ENCODE data around the gene INKA2.

Gene INKA2

DNA sequence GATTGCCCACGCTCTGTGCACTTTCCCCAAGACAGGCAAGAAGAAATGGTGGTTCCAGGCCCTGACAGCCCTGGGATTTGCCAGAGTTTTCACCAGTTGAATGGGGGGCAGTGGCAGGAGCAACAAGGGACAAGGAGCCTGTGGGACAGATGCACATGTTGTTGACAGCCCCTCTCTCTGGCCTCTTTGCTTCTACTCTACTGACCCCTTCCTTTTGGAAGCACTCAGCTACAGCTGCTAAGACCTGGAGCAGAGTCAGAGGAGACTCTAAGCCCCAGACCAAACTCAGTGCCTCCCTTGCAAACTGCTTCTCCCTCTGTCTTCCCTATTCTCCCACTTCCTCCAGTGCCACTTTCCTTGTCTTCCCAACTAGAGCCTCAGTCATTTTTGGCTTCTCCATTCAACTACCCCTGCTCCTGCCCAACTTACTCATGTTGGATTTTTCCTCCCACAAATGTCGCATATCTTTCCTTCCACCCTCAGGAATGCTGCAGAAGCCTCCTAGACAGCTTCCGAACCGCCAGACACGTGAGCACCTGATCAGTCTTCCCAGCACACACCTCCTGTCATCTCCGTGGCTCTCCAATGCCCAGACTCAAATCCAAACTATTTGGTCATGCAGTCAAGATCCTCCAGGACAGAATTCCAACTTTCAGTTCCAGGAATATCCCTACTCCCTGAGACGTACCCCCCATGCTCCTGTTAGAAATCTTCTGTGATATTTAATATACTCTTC is 9.1 kb downstream of the INKA2 start:
- peaks cover 11% of the 10 kb centered on the region for H3K36me3 Mint-ChIP-seq
- no peak for DNase-seq (ENCODE audit: low spot score in 2 of 2)

DNA sequence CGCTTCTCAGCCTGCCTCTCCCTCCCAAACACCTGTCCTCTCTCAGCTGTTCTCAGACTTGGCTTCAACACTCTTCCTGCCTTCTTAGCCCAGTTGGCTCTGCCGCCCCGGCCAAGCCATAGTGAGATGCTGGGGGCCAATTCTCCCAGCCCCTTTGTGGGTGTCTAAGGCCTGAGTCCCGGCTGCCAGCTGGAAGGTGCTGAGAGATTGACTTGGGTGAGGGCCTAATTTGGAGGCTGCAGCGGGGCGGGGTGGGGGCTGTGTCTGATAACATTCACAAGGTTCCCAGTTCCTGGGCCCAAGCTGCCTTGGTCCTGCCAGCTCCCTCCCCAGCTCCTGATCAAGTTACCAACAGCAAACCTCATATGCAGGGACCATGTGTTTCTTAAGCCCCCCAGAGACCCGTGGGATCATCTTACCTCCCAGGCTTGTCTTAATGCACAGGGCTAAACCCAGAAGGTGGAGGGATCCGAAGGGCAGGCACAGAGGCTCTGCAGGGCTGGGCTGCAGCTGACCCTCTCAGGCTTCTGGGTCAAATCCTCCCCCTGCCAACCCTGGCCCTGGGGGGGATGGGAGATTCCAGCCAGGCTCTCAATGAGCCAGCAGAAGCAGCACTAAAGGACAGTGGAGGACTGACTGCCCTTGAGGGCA is 9.8 kb downstream of the INKA2 start:
- peaks cover 11% of the 10 kb centered on the region for H3K36me3 Mint-ChIP-seq
- peaks cover 6% of the 10 kb centered on the region for H3K4me1 Mint-ChIP-seq
- no peak overlapping the region for H3K27ac Mint-ChIP-seq
- no peak for ATAC-seq
- DNase-seq (ENCODE audit: low spot score in 2 of 2): no peak
- H3K4me3 Mint-ChIP-seq: no peak overlapping the region
- H3K9me3 Mint-ChIP-seq: no peaks in the 10 kb centered on the region

More for the DNA sequence above, 9.1 kb downstream of the INKA2 start:
- H3K4me1 Mint-ChIP-seq: peaks cover 6% of the 10 kb centered on the region
- ATAC-seq: no peak
- no peak overlapping the region for H3K27ac Mint-ChIP-seq
- no peak overlapping the region for H3K4me3 Mint-ChIP-seq
- H3K9me3 Mint-ChIP-seq: no peaks in the 10 kb centered on the region

GRCh38 chr1:111727056-111727455 is 12.1 kb downstream of the INKA2 start:
- H3K9me3 Mint-ChIP-seq: no peaks in the 10 kb centered on the region
- peaks cover 22% of the 10 kb centered on the region for H3K36me3 Mint-ChIP-seq
- DNase-seq (ENCODE audit: low spot score in 2 of 2) (peak in 1 of 2 donors; percentile 43), ATAC-seq (no peak)
- H3K27ac Mint-ChIP-seq: no peak overlapping the region
- H3K4me3 Mint-ChIP-seq: no peak overlapping the region
- H3K4me1 Mint-ChIP-seq: peaks cover 9% of the 10 kb centered on the region

DNA sequence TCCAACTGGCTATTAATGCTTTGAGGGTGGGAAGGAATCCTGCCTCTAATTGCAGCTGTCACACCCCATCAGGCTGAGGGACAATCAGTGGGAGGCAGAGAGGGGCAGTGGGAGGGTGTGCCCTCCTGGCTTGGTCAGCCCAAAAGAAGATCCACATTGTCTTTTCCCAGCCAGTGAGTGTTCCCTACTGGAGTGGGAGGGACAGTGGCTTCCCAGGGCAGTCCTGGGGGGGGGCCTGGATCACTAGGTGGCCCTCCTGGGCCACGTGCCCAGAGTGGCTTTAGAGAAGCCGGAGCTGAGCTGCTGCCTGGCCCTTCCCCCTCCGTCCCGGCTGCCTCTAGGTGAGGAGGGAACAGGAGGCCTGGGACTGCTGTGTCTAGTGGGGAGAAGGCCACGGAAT is 14.0 kb downstream of the INKA2 start:
- Mint-ChIP-seq H3K4me1 (peaks cover 23% of the 10 kb centered on the region), H3K4me3 (no peak overlapping the region), H3K27ac (peak overlapping the region; percentile 19), H3K9me3 (no peaks in the 10 kb centered on the region), H3K36me3 (peaks cover 41% of the 10 kb centered on the region)
- DNase-seq (ENCODE audit: low spot score in 2 of 2) (no peak), ATAC-seq (no peak)

DNA sequence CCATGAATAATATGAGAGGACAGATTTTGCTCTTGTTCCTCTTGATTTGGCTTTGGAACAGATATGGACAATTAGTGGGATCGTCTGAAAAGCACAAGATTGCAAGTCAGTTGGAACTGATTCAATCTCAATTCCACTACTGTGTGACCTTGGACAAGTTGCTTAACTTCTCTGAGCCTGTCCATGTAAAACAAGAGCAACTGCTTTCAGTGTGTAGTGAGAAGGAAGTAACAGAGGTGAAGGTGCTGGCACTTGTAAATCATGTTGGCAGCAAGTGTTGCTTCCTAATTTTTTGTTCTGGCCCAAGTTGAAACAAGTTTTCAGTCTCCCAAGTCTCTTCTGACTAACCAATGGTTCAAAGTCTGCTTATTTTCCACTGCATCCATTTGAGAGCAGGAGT is 15.3 kb downstream of the INKA2 start:
- Mint-ChIP-seq H3K4me1 (peaks cover 28% of the 10 kb centered on the region), H3K9me3 (no peaks in the 10 kb centered on the region), H3K27ac (no peak overlapping the region), H3K4me3 (no peak overlapping the region), H3K36me3 (peaks cover 53% of the 10 kb centered on the region)
- ATAC-seq (no peak), DNase-seq (ENCODE audit: low spot score in 2 of 2) (no peak)

- Mint-ChIP-seq H3K27ac (peak overlapping the region; percentile 68), H3K4me3 (no peak overlapping the region)
These were observed 15.9 kb downstream of the INKA2 start for GRCh38 chr1:111723091-111723806.

DNA sequence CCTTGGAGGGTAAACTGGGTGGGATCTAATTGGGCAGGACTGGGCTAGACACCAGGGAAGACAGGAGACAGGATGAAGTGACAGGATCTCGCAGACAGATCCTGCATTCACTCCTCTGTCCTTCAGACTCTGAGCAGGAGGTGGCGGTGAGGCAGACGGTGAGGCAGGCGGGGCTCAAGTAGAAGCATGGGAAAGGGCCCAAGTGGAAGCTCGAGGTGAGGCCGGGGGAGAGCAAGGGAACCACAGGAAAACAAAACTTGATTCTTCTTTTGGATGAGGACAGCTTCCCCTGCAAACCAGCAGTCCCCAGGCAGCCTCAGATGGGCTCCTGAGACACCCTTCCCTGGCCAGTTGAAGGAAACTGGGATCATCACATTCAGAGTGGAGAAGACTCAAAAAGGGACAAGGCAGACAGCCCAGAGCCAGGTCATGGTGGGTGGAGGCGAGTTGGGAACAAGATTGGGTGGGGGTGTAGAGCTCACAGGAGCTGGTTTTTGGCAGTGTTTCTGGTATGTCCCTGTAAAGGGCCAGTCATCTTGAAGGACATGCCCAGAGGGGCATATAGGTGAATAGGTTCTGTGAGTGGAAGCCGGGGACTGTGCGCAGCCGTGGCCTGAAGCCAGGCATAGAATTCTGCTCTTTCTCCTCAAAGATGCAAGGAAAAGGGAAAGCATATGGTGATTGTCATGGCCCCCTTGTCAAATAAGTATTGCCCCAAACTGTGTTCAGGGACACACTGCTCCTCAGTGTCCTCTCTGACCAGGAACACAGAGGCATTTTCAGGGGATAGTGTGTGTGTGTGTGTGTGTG is 18.0 kb downstream of the INKA2 start:
- Mint-ChIP-seq H3K36me3 (peaks cover 69% of the 10 kb centered on the region), H3K4me1 (peaks cover 44% of the 10 kb centered on the region), H3K9me3 (no peaks in the 10 kb centered on the region), H3K27ac (peak overlapping the region; percentile 83), H3K4me3 (no peak overlapping the region)
- ATAC-seq (peak; percentile 9), DNase-seq (ENCODE audit: low spot score in 2 of 2) (no peak)

More at GRCh38 chr1:111723091-111723806, 15.9 kb downstream of the INKA2 start:
- H3K9me3 Mint-ChIP-seq: no peaks in the 10 kb centered on the region
- H3K36me3 Mint-ChIP-seq: peaks cover 59% of the 10 kb centered on the region
- ATAC-seq (no peak), DNase-seq (ENCODE audit: low spot score in 2 of 2) (peak in 1 of 2 donors; percentile 47)
- peaks cover 28% of the 10 kb centered on the region for H3K4me1 Mint-ChIP-seq

- ATAC-seq: peak; percentile 34
- DNase-seq (ENCODE audit: low spot score in 2 of 2): no peak
- Mint-ChIP-seq H3K36me3 (peaks cover 76% of the 10 kb centered on the region), H3K4me1 (peaks cover 44% of the 10 kb centered on the region), H3K4me3 (no peak overlapping the region), H3K9me3 (no peaks in the 10 kb centered on the region), H3K27ac (peak overlapping the region; percentile 83)
These were observed 18.8 kb downstream of the INKA2 start for GRCh38 chr1:111720274-111720976.

DNA sequence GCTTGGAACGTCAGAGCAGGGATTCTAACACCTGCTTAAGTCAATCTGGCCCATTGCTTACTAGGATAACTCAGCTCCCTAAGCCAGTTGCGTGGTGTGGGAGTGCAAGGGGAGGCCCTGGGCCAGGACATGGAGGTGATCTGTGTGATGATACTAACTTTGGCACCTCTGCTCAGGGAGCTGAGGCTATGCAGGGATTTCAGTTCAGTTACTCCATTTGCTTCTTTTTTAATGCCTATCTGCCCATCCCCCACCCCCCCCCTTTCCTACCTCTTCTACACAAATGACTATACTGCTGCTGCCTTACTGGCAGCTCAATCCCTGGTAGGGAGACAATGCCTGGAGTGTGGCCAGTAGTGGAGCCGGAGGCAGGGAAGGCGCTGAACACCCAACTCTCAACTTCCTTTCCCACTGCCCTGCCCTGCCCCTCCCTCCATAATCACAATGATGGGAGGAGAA is 19.5 kb downstream of the INKA2 start:
- Mint-ChIP-seq H3K27ac (peak overlapping the region; percentile 83), H3K4me3 (no peak overlapping the region), H3K36me3 (peaks cover 84% of the 10 kb centered on the region), H3K4me1 (peaks cover 44% of the 10 kb centered on the region), H3K9me3 (no peaks in the 10 kb centered on the region)
- ATAC-seq: no peak
- no peak for DNase-seq (ENCODE audit: low spot score in 2 of 2)

DNA sequence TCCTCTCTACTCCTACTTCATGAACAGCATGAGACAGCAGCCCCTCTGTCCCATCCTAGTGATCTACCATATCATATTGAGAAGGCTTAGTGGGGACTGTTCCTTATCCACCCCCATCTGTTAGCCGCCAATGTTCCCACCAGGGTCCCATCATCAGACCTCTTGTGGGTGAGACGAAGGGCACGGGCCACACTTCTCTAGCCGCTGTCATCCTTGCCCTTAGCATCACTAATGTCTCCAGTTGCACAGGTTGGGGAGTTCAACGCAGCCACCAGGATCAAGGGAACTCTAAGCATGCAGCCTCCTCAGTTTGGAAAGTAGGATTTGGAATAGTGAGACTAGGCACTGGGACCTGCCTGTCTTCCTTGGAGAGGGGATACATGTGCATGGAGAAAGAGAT is 20.1 kb downstream of the INKA2 start:
- no peak for DNase-seq (ENCODE audit: low spot score in 2 of 2)
- ATAC-seq: no peak
- peak overlapping the region; percentile 83 for H3K27ac Mint-ChIP-seq
- H3K36me3 Mint-ChIP-seq: peaks cover 89% of the 10 kb centered on the region
- H3K4me1 Mint-ChIP-seq: peaks cover 44% of the 10 kb centered on the region
- no peaks in the 10 kb centered on the region for H3K9me3 Mint-ChIP-seq
- H3K4me3 Mint-ChIP-seq: no peak overlapping the region

GRCh38 chr1:111717450-111717849 is 21.7 kb downstream of the INKA2 start:
- Mint-ChIP-seq H3K4me1 (peaks cover 42% of the 10 kb centered on the region), H3K36me3 (peaks cover 99% of the 10 kb centered on the region), H3K27ac (peak overlapping the region; percentile 83), H3K4me3 (no peak overlapping the region), H3K9me3 (no peaks in the 10 kb centered on the region)
- no peak for ATAC-seq
- DNase-seq (ENCODE audit: low spot score in 2 of 2): no peak

- Mint-ChIP-seq H3K4me1 (peaks cover 38% of the 10 kb centered on the region), H3K9me3 (no peaks in the 10 kb centered on the region), H3K4me3 (no peak overlapping the region), H3K36me3 (peaks cover 99% of the 10 kb centered on the region), H3K27ac (peak overlapping the region; percentile 83)
- no peak for ATAC-seq
- DNase-seq (ENCODE audit: low spot score in 2 of 2): no peak
These were observed 22.9 kb downstream of the INKA2 start for GRCh38 chr1:111716333-111716732.

- peak; percentile 90 for ATAC-seq
- Mint-ChIP-seq H3K27ac (peak overlapping the region; percentile 80), H3K4me3 (peak overlapping the region; percentile 4), H3K36me3 (peaks cover 100% of the 10 kb centered on the region), H3K9me3 (no peaks in the 10 kb centered on the region), H3K4me1 (peaks cover 40% of the 10 kb centered on the region)
- no peak for DNase-seq (ENCODE audit: low spot score in 2 of 2)
These were observed 29.2 kb downstream of the INKA2 start for GRCh38 chr1:111709986-111710385.

GRCh38 chr1:111707906-111708305 is 31.3 kb downstream of the INKA2 start:
- peak overlapping the region; percentile 80 for H3K27ac Mint-ChIP-seq
- peaks cover 38% of the 10 kb centered on the region for H3K4me1 Mint-ChIP-seq
- no peaks in the 10 kb centered on the region for H3K9me3 Mint-ChIP-seq
- DNase-seq (ENCODE audit: low spot score in 2 of 2) (no peak), ATAC-seq (no peak)
- no peak overlapping the region for H3K4me3 Mint-ChIP-seq
- H3K36me3 Mint-ChIP-seq: peaks cover 100% of the 10 kb centered on the region
